Measurements from ENCODE around the gene NCKAP1. TPM values are rescaled to one million over a fixed set of nuclear protein-coding genes. Genes with fewer than 3 reads are reported as not detected.

Gene NCKAP1
- total and polyA plus RNA-seq, 10 of the 15 experiments (the other 5 are each of a cell fraction or from before 2014, with no cell fraction given), result 0.11 to 1.5 (median 0.52) TPM

GRCh38 chr2:183035954-183036669 lies 2.1 kb downstream of the NCKAP1 start (continued):
- TF ChIP-seq, protein P1, sequence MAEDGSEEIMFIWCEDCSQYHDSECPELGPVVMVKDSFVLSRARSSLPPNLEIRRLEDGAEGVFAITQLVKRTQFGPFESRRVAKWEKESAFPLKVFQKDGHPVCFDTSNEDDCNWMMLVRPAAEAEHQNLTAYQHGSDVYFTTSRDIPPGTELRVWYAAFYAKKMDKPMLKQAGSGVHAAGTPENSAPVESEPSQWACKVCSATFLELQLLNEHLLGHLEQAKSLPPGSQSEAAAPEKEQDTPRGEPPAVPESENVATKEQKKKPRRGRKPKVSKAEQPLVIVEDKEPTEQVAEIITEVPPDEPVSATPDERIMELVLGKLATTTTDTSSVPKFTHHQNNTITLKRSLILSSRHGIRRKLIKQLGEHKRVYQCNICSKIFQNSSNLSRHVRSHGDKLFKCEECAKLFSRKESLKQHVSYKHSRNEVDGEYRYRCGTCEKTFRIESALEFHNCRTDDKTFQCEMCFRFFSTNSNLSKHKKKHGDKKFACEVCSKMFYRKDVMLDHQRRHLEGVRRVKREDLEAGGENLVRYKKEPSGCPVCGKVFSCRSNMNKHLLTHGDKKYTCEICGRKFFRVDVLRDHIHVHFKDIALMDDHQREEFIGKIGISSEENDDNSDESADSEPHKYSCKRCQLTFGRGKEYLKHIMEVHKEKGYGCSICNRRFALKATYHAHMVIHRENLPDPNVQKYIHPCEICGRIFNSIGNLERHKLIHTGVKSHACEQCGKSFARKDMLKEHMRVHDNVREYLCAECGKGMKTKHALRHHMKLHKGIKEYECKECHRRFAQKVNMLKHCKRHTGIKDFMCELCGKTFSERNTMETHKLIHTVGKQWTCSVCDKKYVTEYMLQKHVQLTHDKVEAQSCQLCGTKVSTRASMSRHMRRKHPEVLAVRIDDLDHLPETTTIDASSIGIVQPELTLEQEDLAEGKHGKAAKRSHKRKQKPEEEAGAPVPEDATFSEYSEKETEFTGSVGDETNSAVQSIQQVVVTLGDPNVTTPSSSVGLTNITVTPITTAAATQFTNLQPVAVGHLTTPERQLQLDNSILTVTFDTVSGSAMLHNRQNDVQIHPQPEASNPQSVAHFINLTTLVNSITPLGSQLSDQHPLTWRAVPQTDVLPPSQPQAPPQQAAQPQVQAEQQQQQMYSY (CRISPR knock-in tag; IDR thresholded peaks at IDR 0.05), result no peak
- TF ChIP-seq, protein P2, sequence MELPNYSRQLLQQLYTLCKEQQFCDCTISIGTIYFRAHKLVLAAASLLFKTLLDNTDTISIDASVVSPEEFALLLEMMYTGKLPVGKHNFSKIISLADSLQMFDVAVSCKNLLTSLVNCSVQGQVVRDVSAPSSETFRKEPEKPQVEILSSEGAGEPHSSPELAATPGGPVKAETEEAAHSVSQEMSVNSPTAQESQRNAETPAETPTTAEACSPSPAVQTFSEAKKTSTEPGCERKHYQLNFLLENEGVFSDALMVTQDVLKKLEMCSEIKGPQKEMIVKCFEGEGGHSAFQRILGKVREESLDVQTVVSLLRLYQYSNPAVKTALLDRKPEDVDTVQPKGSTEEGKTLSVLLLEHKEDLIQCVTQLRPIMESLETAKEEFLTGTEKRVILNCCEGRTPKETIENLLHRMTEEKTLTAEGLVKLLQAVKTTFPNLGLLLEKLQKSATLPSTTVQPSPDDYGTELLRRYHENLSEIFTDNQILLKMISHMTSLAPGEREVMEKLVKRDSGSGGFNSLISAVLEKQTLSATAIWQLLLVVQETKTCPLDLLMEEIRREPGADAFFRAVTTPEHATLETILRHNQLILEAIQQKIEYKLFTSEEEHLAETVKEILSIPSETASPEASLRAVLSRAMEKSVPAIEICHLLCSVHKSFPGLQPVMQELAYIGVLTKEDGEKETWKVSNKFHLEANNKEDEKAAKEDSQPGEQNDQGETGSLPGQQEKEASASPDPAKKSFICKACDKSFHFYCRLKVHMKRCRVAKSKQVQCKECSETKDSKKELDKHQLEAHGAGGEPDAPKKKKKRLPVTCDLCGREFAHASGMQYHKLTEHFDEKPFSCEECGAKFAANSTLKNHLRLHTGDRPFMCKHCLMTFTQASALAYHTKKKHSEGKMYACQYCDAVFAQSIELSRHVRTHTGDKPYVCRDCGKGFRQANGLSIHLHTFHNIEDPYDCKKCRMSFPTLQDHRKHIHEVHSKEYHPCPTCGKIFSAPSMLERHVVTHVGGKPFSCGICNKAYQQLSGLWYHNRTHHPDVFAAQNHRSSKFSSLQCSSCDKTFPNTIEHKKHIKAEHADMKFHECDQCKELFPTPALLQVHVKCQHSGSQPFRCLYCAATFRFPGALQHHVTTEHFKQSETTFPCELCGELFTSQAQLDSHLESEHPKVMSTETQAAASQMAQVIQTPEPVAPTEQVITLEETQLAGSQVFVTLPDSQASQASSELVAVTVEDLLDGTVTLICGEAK (IDR thresholded peaks at IDR 0.05; ENCODE audit: borderline replicate concordance), result no peak
- TF ChIP-seq FOXM1 (IDR thresholded peaks at IDR 0.05; ENCODE audit: low read depth, low read length) (peak; percentile 51; the same call in 1 of the 2 replicates), SP1 (IDR thresholded peaks at IDR 0.05; ENCODE audit: low read depth, low read length) (no peak), BCL11A (IDR thresholded peaks at IDR 0.05; ENCODE audit: low read depth, low read length) (peak; percentile 62; the same call in 1 of the 2 replicates), PBX3 (IDR thresholded peaks at IDR 0.05; ENCODE audit: insufficient replicate concordance, low read depth, low read length) (no peak), TARDBP (IDR thresholded peaks at IDR 0.05; ENCODE audit: borderline replicate concordance) (no peak), ZNF217 (IDR thresholded peaks at IDR 0.05) (peak; percentile 93), SUZ12 (IDR thresholded peaks at IDR 0.05; ENCODE audit: unreplicated experiment) (no peak), MLLT1 (IDR thresholded peaks at IDR 0.05) (peak; percentile 97), RB1 (IDR thresholded peaks at IDR 0.05; ENCODE audit: borderline replicate concordance) (no peak), CREB1 (IDR thresholded peaks at IDR 0.05; ENCODE audit: low read depth) (no peak), ZNF384 (IDR thresholded peaks at IDR 0.05; ENCODE audit: borderline replicate concordance, low read depth, low read length) (no peak)
- TF ChIP-seq, protein P3, sequence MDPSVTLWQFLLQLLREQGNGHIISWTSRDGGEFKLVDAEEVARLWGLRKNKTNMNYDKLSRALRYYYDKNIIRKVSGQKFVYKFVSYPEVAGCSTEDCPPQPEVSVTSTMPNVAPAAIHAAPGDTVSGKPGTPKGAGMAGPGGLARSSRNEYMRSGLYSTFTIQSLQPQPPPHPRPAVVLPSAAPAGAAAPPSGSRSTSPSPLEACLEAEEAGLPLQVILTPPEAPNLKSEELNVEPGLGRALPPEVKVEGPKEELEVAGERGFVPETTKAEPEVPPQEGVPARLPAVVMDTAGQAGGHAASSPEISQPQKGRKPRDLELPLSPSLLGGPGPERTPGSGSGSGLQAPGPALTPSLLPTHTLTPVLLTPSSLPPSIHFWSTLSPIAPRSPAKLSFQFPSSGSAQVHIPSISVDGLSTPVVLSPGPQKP (IDR thresholded peaks at IDR 0.05; ENCODE audit: low read depth, low read length), result no peak
- TF ChIP-seq, protein P4, sequence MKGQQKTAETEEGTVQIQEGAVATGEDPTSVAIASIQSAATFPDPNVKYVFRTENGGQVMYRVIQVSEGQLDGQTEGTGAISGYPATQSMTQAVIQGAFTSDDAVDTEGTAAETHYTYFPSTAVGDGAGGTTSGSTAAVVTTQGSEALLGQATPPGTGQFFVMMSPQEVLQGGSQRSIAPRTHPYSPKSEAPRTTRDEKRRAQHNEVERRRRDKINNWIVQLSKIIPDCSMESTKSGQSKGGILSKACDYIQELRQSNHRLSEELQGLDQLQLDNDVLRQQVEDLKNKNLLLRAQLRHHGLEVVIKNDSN (IDR thresholded peaks at IDR 0.05; ENCODE audit: borderline replicate concordance, extremely low read length, insufficient read depth, low read depth, low read length), result no peak
